ENCODE data around the gene ZNF587B.

DNA sequence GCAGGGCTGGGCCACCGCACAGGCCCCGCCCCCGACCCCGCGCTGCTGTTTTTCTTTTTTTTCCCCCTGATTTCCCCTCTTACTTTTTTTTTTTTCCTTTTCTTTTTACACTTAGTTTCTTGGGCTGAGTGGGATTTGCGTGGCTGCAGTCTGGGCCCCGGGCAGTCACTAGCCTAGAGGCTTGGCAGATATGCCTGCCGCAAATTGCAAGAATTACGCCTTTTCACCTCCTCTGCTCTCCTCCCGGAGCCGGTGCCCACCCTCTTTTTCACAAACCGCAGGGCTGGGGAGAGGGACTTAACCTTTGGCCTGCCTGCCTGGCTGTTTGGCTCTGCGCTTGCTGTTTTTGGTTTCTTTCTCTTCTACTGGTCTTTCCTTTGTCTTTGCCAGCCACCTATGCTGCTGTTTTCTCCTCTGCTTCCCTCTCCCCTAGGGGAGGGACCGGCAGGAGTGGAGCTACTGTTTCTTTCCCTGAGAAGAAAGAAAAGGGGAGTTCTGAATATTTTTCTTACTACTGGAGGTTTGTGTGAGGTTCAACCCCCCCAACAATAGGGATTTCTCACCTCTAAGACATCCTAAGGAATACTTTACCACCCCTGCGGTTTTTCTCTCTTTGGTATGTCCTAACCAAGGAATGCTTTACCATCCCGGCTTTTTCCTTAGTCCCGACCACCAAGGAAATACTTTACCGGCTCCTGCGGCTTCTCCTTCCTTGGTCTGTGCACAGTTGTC lies 26.3 kb upstream of the ZNF587B start:
- TF ChIP-seq POLR2AphosphoS2 (IDR thresholded peaks at IDR 0.05; ENCODE audit: low read depth, low read length) (no peak), ZNF217 (IDR thresholded peaks at IDR 0.05) (no peak), DPF2 (IDR thresholded peaks at IDR 0.05) (no peak), SUZ12 (IDR thresholded peaks at IDR 0.05; ENCODE audit: unreplicated experiment) (no peak), SIN3A (IDR thresholded peaks at IDR 0.05; ENCODE audit: low read depth, low read length) (no peak), EP300 (IDR thresholded peaks at IDR 0.05; ENCODE audit: borderline replicate concordance in 1 of 2, control insufficient read depth in 1 of 2, low read depth in 2 of 2, low read length in 2 of 2) (no peak), POLR2A (IDR thresholded peaks at IDR 0.05; ENCODE audit: low read depth, low read length) (no peak), KDM1A (IDR thresholded peaks at IDR 0.05; ENCODE audit: borderline replicate concordance) (no peak), NRF1 (conservative IDR thresholded peaks at IDR 0.05; ENCODE audit: low read depth, low read length) (no peak), SP1 (IDR thresholded peaks at IDR 0.05; ENCODE audit: low read depth, low read length) (no peak)
- TF ChIP-seq, protein P1, sequence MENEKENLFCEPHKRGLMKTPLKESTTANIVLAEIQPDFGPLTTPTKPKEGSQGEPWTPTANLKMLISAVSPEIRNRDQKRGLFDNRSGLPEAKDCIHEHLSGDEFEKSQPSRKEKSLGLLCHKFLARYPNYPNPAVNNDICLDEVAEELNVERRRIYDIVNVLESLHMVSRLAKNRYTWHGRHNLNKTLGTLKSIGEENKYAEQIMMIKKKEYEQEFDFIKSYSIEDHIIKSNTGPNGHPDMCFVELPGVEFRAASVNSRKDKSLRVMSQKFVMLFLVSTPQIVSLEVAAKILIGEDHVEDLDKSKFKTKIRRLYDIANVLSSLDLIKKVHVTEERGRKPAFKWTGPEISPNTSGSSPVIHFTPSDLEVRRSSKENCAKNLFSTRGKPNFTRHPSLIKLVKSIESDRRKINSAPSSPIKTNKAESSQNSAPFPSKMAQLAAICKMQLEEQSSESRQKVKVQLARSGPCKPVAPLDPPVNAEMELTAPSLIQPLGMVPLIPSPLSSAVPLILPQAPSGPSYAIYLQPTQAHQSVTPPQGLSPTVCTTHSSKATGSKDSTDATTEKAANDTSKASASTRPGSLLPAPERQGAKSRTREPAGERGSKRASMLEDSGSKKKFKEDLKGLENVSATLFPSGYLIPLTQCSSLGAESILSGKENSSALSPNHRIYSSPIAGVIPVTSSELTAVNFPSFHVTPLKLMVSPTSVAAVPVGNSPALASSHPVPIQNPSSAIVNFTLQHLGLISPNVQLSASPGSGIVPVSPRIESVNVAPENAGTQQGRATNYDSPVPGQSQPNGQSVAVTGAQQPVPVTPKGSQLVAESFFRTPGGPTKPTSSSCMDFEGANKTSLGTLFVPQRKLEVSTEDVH (IDR thresholded peaks at IDR 0.05; ENCODE audit: low read depth, partially characterized antibody): no peak
- TF ChIP-seq, protein P2, sequence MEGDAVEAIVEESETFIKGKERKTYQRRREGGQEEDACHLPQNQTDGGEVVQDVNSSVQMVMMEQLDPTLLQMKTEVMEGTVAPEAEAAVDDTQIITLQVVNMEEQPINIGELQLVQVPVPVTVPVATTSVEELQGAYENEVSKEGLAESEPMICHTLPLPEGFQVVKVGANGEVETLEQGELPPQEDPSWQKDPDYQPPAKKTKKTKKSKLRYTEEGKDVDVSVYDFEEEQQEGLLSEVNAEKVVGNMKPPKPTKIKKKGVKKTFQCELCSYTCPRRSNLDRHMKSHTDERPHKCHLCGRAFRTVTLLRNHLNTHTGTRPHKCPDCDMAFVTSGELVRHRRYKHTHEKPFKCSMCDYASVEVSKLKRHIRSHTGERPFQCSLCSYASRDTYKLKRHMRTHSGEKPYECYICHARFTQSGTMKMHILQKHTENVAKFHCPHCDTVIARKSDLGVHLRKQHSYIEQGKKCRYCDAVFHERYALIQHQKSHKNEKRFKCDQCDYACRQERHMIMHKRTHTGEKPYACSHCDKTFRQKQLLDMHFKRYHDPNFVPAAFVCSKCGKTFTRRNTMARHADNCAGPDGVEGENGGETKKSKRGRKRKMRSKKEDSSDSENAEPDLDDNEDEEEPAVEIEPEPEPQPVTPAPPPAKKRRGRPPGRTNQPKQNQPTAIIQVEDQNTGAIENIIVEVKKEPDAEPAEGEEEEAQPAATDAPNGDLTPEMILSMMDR (IDR thresholded peaks at IDR 0.05 in 2 of 3, conservative IDR thresholded peaks at IDR 0.05 in 1 of 3; ENCODE audit: control insufficient read depth in 2 of 3, extremely low read depth in 1 of 3, insufficient read depth in 1 of 3, low read depth in 3 of 3, low read length in 3 of 3): no peak

All from GM12878 (cell line).